ENCODE measurements around the gene DOCK9.

Gene DOCK9

GRCh38 chr13:98984983-98985382 lies 7.1 kb upstream of the DOCK9 start:
- H3K27ac ChIP-seq: no peak overlapping the region
- no peak overlapping the region for H3K9ac ChIP-seq
- H2AFZ ChIP-seq: no peak overlapping the region
- H3K36me3 ChIP-seq (ENCODE audit: control insufficient read depth, insufficient read depth, low read length): no peaks in the 10 kb centered on the region
- H3K9me3 ChIP-seq (ENCODE audit: control insufficient read depth, low read length): no peaks in the 10 kb centered on the region
- TF ChIP-seq, protein P1, sequence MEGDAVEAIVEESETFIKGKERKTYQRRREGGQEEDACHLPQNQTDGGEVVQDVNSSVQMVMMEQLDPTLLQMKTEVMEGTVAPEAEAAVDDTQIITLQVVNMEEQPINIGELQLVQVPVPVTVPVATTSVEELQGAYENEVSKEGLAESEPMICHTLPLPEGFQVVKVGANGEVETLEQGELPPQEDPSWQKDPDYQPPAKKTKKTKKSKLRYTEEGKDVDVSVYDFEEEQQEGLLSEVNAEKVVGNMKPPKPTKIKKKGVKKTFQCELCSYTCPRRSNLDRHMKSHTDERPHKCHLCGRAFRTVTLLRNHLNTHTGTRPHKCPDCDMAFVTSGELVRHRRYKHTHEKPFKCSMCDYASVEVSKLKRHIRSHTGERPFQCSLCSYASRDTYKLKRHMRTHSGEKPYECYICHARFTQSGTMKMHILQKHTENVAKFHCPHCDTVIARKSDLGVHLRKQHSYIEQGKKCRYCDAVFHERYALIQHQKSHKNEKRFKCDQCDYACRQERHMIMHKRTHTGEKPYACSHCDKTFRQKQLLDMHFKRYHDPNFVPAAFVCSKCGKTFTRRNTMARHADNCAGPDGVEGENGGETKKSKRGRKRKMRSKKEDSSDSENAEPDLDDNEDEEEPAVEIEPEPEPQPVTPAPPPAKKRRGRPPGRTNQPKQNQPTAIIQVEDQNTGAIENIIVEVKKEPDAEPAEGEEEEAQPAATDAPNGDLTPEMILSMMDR (IDR thresholded peaks at IDR 0.05): no peak
- no peaks in the 10 kb centered on the region for H3K4me1 ChIP-seq
- H3K4me3 ChIP-seq (ENCODE audit: low read depth, low read length): no peak overlapping the region
- H3K4me2 ChIP-seq (ENCODE audit: low read length): no peak overlapping the region
- H3K79me2 ChIP-seq: peaks cover 2% of the 10 kb centered on the region
- H3K27me3 ChIP-seq (ENCODE audit: control insufficient read depth, insufficient read depth, low read length): no peaks in the 10 kb centered on the region

DNA sequence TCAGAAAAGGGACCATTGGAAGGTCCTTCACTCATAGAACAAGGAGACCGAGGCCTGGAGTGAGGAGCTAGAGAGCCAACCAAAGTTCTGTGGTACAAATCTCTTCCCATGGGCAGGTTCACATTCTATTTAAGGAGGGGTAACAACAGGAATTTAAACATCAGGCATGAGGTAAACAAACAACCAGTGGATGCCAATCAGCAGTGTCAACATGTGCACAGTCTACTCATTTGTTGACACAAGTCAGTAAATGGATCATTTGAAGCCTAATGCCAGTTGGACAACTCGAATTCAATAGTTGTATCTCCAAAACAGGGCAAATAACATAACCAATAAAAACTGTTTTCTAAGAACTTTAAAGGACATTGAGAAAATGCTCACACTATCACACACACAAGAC lies 6.3 kb upstream of the DOCK9 start:
- H3K27ac ChIP-seq: no peak overlapping the region
- H3K9me3 ChIP-seq (ENCODE audit: control insufficient read depth, low read length): no peaks in the 10 kb centered on the region
- no peaks in the 10 kb centered on the region for H3K36me3 ChIP-seq (ENCODE audit: control insufficient read depth, insufficient read depth, low read length)
- H3K4me2 ChIP-seq (ENCODE audit: low read length): no peak overlapping the region
- H3K4me1 ChIP-seq: no peaks in the 10 kb centered on the region
- no peak overlapping the region for H3K4me3 ChIP-seq (ENCODE audit: low read depth, low read length)
- TF ChIP-seq, protein P1 (IDR thresholded peaks at IDR 0.05): no peak
- H3K79me2 ChIP-seq: peaks cover 2% of the 10 kb centered on the region
- no peak overlapping the region for H2AFZ ChIP-seq
- H3K9ac ChIP-seq: no peak overlapping the region
- H3K27me3 ChIP-seq (ENCODE audit: control insufficient read depth, insufficient read depth, low read length): no peaks in the 10 kb centered on the region

DNA sequence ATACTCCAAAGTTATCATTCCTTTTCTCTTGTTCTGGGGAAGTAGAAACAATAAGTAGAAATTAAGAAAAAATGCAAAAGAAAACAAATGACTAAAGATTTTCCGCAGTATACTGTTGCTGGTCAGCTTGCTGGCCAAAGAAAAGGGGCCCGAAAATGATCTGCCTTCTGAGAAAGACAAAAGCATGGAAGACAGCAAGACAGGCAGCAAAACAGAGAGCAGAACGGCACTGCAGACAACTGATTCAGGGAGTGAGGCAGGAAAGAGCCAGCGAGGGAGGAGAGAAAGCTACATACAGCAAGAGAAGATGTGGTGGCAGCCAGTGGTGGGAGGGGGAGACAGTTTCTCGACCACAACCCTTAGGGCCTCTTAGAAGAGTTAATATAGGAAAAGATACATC lies 5.3 kb upstream of the DOCK9 start:
- TF ChIP-seq, protein P1 (IDR thresholded peaks at IDR 0.05): no peak
- Histone ChIP-seq H3K9me3 (ENCODE audit: control insufficient read depth, low read length) (no peaks in the 10 kb centered on the region), H3K79me2 (peaks cover 2% of the 10 kb centered on the region), H2AFZ (no peak overlapping the region), H3K4me1 (peaks cover 2% of the 10 kb centered on the region), H3K36me3 (ENCODE audit: control insufficient read depth, insufficient read depth, low read length) (no peaks in the 10 kb centered on the region), H3K9ac (no peak overlapping the region), H3K4me2 (ENCODE audit: low read length) (no peak overlapping the region), H3K27ac (no peak overlapping the region), H3K27me3 (ENCODE audit: control insufficient read depth, insufficient read depth, low read length) (no peaks in the 10 kb centered on the region), H3K4me3 (ENCODE audit: low read depth, low read length) (no peak overlapping the region)

DNA sequence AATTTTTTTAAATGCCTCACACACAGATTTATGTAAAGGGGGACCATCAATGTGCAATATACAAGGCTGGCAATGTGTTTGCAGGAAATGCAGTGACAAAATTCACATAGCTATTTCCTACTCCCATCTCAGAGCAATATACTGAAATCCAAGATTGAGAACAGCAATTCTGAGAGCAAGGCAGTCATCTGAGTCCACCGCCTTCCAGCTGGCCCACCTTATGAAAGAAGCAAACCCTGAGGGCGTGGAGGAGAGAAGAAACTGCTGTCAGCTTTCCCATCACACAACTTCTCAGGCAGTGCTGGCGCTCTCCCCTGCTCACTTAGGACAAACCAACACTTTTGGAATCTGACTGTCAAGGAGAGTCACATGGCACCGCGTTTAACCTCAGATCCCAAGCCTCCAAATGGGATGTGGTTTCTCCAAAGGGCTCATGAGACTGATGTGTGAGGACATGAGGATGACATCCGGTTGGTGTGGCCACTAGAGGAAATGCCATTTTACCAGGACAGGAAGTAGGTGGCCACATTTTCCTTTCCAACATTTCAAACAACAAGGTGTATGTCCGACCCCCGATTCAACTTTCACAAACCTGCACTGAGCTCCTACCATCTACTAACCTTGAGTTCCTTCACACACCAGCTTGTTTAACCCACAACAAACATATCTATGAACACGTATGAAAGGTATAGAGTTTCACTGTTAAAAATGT lies 3.7 kb upstream of the DOCK9 start:
- H3K9me3 ChIP-seq (ENCODE audit: control insufficient read depth, low read length): no peaks in the 10 kb centered on the region
- TF ChIP-seq, protein P1 (IDR thresholded peaks at IDR 0.05): no peak

More for the DNA sequence above, 3.7 kb upstream of the DOCK9 start:
- H3K79me2 ChIP-seq: peaks cover 2% of the 10 kb centered on the region
- no peak overlapping the region for H3K4me2 ChIP-seq (ENCODE audit: low read length)
- no peak overlapping the region for H3K4me3 ChIP-seq (ENCODE audit: low read depth, low read length)
- no peak overlapping the region for H2AFZ ChIP-seq
- no peaks in the 10 kb centered on the region for H3K36me3 ChIP-seq (ENCODE audit: control insufficient read depth, insufficient read depth, low read length)
- peaks cover 2% of the 10 kb centered on the region for H3K4me1 ChIP-seq
- H3K9ac ChIP-seq: no peak overlapping the region
- no peaks in the 10 kb centered on the region for H3K27me3 ChIP-seq (ENCODE audit: control insufficient read depth, insufficient read depth, low read length)
- H3K27ac ChIP-seq: no peak overlapping the region

All from parathyroid adenoma (tissue), 2 donors.